Posterior vena cava (tissue), 2 donors: ENCODE data around the gene JPH3. TPM values are rescaled to one million over a fixed set of nuclear protein-coding genes. Genes with fewer than 3 reads are reported as not detected.

Experiments used
- DNase-seq: peaks from one replicate; pipeline ENCODE4 v3.0.0-alpha.2; 2020; ENCODE audit warnings: low spot score
- intact Hi-C, 2 donors: fragments of 100-400 bp; cut with DNase I; formaldehyde crosslinking; loops; one replicate each; pipeline versions ENCODE4 v1.14.1 to v1.14.2; 2022 to 2023
- total RNA-seq, 2 donors: library from RNA; stranded (reverse); fragmentation: NEBNext Ultra II Directional; extraction: Animal tissue kit (Norgen Biotek cat#: 25700); gene quantifications; one replicate each; pipeline ENCODE4 v1.2.1, GENCODE V29; 2021
- donor health status: DM: yes; HTN: yes; CAD: no.
- donor health status: DM: yes; HTN: yes; CAD: no.

Gene JPH3
- total RNA-seq, 2 donors from 2014 or later, result 1.4 to 1.8 TPM

DNA sequence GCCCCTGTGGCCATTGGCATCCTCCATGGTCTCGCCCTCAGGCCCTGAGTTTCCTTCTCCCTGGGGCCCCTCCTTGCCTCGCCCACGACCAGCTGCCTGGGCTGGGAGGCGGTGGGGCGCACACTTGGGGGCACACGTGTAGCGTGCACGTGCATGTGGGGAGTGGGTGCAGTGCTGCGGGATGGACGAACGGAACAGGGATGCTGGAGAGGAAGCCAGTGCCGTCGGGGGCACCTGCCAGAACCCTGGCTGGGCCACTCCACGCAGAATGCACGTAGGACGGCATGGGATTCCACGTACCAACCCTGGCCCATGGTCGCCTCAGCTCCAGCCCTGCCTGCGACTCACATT is 83.1 kb downstream of the JPH3 start:
- no peak for DNase-seq
- intact Hi-C loops, result no loop called here

DNA sequence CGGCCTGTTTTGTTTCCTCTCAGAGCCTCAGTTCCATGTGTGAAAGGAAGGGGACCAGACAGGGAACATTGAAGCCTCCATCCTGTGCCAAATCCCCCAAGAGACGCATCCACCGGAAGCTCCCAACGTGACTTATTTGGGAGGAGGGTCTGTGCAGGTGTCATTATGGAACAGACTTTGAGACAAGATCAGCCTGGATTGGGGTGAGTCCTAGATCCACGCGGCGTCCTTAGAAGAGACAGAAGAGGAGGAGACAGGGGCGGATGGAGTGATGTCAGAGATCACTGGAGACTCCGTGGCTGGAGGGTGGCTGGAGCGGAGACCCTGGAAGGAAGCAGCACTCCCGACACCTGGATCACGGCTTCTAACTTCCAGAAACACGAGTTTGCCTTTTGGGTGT is 83.5 kb downstream of the JPH3 start:
- intact Hi-C loops, result no loop called here
- DNase-seq, result no peak

DNA sequence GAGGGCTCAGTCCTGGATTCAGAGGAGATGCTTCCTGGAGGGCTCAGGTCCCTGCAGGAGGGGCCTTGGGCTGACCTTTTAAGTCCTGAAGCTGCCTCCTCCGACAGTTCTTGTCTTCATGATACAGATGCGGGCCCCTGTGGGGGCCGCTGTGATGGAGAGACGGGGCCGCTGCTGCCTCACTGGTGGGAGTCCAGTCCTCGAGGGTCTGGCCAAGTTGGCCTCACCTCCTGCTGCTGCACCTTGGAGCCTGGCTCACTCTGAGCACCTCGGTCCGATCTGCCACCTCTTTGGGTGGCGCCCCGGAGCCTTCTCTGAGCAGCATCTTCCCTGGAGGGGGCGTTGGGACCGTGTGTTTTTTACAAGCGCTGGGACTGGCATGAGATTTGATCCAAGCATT is 84.4 kb downstream of the JPH3 start:
- intact Hi-C loops, result no loop called here
- DNase-seq, result no peak

DNA sequence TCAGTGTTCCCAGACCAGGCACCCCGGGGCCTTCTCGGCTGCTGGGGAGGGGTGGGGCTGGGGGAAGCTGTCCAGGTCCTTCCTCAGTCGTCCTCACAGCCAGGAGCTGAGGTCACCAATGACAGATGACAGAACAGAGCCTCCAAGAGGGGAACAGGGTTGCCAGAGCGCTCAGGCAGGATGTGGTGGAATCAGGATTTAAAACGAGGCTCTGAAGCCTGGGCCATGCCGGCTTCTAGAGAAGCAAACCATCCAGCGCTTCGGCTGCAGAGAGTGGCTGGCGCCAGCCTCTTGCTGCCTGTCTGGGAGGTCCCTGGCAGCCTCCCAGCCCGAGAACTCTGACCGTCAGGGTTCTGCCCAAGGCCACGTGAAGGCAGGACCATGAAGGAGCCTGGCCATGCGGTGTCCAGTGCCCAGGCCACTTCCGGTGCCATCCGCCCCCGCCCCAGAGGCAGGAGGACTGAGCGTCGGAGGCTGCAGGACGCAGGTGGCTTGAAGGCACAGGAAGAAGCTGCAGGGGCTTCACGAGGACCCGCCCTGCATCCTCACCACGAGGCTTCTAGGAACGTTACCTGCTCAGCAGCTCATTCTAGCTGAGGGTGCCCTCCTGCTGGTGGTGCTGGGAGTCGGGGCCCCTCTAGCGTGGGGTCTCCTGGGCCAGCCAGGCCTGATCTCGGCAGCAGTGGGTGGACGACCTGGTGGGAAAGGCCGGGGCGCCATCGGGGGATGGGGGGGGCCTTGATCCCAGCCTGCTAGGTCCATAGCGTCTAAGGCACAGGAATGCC is 85.0 kb downstream of the JPH3 start:
- intact Hi-C loops, result no loop called here
- DNase-seq, result no peak

DNA sequence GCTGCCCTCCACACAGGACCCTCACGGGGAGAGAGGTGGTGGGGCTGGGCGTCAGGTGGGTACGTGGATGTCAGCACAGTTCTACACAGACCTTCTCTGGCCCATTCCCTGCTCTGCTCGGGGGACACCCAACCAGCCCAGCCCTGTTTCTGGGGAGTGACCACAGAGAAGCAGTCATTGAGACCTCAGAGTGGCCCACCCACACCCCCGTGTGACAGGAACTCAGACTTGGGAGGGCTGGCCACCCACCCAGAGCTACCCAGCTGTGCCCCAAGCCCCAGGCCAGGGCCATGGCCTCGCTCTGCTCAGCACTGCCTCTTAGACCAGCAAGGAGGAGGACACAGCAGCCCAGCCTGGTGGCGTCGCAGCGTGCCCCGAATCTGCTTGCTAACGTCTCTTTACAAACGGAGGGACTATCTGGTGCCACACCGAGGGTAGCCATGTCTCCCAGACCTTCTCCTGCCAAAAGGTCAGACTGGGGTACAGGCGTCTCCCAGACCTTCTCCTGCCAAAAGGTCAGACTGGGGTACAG is 85.8 kb downstream of the JPH3 start:
- no peak for DNase-seq
- intact Hi-C loops, result no loop called here

DNA sequence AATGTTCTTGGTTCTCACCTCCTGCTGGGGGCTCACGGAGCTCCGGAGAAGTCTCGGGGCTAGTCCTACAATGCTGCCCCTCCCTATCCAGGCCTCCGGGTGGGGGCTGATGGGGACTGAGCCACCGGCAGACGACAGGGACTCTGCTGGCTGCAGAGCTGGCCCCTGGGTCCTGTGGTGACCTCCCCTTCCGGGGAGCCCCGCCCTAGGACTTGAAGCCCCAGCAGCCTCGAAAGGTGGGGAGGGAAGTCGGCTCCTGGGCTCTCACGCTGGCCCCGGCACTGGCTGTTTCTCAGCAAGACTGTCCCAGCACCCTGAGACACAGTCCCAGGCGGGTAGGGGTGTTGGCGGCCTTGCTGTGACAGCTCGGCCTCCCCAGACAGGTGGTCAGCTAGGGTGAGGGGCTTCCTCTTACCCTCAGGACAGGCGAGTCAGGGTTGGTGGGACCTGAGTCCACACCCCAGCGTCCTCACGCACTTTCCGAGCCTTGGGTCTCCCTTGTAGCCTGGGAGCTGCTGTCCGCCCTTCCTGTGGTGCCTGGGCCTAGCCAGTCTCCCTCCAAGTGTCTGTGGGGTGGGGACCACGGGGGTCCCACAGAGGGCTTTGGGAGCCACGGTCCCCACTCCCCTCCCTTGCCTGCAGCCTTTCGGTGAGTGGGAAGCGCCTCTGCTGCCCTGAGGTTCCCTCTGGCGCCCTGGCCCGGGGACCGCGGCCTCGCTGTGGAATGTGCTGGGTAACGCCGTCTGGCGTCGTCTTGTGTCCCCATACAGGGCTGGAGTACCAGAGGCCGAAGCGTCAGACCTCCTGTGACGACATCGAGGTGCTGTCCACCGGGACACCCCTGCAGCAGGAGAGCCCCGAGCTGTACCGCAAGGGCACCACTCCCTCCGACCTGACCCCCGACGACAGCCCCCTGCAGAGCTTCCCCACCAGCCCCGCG is 86.8 kb downstream of the JPH3 start:
- intact Hi-C loops, result no loop called here
- no peak for DNase-seq

DNA sequence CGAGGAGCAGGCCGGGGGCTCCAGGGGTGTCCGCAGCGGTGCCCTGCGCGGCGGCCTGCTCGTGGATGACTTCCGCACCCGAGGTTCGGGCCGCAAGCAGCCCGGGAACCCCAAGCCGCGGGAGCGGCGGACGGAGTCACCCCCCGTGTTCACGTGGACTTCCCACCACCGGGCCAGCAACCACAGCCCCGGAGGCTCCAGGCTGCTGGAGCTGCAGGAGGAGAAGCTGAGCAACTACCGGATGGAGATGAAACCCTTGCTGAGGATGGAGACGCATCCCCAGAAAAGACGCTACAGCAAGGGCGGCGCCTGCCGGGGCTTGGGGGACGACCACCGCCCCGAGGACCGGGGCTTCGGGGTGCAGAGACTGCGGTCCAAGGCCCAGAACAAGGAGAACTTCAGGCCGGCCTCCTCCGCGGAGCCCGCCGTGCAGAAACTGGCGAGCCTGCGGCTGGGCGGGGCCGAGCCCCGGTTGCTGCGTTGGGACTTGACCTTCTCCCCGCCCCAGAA is 87.7 kb downstream of the JPH3 start:
- intact Hi-C loops, result no loop called here
- DNase-seq, result no peak

DNA sequence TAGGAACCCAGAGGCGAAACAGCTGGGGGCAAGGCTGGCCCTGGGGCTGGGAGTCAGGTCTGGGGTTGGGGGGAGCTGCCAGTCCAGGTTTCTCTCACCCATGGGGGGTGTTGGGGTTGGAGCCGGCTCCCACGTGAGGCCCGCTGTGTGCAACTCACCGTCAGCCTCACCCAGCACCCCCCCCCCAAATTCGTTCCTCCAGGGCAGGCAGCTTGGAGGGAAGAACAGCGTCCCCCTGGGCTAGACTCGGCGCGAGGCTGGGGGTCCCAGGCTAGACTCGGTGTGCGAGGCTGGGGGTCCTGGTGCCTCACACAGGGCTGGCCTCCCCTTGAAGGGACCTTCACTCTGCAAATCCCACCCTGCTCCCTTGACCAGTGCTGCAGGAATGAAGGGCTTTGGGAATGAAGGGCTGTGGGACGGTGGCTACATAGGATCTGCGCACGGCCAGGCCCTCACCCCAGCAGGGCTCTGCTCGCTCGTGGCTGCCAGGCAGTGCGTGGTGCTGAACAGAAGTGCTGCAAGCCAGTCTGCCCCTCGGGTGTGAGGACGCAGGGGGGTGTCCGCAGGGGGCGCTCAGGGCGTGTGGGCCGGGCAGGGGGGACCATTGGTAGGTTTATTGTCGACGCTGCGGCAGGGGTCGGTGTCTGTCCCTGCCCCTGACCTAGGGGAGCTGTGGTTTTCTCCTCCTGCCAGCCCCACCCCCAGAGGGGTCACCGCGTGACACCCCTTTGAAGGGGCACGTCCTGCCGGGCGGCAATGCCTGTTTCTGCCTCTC is 88.8 kb downstream of the JPH3 start:
- intact Hi-C loops, result no loop called here
- no peak for DNase-seq

DNA sequence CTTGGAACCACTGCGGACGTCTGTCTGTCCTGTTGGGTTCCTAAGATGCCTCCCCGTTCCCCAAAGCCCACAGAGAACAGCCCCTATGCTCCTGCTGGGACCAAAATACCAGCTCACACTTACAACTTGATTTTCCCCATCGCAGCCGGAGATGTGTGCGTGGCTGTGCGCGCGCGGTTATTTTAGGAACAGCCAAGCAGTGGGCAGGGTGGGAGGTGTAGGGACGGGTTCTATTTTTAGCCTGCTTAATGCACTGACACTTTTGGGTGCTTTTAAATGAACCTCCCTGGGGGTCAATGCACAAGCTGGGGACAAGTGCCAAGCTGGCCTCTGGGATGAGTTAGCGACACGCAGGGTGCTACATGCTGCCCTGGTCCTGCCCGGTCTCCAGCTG is 89.4 kb downstream of the JPH3 start:
- DNase-seq, result no peak
- intact Hi-C loops, result no loop called here

DNA sequence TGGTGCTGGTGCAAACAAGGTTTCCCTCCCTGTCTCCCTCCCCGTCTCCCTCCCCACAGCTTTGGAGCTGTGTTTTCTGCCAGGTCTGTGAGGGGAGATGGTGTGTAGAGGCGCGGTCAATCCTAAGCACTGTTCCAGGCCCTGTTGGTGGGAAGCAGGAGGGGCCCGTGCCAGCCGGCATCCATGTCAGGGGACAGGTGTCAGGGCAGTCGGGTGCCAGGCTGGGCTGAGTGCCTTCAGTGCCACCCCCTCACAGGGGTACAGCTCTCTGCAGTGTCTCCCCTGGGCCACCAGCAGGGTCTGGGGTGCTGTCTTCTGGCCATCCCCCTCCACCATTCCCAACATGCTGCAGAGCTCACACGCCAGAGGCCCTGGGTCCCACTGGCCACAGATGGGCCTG is 89.9 kb downstream of the JPH3 start:
- DNase-seq, result no peak
- intact Hi-C loops, result no loop called here

DNA sequence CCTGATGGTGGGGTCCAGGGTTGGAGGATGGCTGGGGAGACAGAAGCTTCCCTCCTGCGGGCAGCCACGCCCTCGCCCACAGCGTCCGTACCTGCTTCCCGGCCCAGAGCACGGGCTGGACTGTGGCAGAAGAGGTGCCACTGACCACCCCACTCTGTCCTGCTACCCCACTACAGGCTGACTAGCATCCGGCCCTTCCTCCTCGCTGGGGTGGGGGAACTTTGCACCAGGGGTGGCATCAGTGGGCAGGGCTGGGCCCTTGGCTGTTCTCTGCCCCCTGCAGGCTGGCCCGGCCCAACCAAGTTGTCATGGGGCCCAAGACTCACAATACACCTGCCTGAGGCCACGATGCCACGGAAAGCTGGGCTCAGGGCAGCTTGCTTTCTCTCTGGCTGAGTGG is 90.4 kb downstream of the JPH3 start:
- intact Hi-C loops, result no loop called here
- DNase-seq, result no peak

DNA sequence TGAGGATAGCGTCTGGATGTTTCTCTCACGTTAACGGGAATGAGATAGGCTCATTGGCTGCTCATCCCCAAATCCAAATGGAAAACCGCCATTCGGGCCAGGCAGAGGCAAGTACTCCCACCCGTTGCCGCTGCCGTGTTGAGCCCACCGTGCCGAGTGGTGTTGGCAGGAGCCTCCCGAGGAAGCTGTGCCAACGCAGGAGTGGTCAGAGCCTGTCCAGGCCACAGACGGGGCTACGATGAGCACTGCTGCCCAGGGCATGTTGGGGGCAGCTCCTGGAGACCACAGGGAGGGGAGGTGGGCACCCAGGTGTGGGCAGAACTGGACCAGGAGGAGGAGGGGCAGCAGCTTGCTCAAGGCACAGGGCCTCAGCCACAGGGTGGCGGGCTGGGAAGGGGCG is 91.5 kb downstream of the JPH3 start:
- DNase-seq, result no peak
- intact Hi-C loops, result no loop called here

DNA sequence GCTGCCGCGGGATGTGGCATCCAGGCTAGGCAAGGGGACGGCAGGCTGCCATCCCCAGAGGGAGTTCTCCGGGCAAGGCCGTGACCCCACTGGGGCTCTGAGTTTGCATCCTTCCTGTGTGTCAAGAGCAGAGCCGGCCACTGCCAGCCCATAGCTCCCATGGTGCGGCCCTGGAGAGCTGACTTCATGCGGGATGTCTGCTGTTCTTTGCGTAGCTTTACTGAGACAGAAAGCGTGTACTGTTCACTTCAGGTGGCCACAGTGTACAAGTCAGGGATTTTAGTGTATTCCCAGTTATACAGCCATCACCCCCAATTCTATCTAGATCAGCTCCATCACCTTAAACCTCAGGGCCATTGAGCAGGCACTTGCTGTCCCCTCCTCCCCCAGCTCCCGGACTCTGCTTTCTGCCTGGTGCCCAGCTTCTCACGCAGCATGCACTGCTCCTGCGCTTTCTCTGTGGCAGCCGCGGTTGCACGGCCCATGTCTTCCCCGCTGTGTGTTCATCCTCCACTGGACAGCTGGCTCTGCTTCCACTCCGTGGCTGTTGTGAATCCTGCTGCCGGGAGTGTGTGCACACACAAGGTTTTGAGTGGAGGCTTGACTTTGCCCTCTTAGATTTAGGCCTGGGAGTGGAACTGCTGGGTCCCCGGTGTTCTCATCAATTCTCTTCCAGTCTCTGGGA is 92.3 kb downstream of the JPH3 start:
- intact Hi-C loops, result no loop called here
- no peak for DNase-seq

DNA sequence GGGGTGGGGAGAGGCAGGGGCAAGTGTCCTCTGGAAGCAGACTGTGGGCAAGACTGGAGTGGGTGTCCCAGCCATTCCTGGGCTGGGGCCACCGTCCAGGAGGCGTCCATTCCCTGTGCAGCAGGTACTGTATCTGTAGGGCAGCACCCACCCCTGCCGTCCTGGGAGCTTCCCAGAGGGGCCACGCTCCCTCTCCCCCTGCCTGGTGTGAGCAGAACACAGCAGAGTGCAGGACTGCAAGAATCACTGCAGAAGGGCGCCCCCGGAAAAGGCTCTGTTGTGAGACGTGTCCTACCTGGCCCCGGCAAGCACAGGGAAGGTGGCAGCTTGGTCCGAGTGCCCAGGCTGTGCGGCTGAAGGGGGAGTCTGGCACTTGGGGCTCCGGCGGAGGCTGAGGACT is 93.2 kb downstream of the JPH3 start:
- intact Hi-C loops, result no loop called here
- DNase-seq, result no peak

DNA sequence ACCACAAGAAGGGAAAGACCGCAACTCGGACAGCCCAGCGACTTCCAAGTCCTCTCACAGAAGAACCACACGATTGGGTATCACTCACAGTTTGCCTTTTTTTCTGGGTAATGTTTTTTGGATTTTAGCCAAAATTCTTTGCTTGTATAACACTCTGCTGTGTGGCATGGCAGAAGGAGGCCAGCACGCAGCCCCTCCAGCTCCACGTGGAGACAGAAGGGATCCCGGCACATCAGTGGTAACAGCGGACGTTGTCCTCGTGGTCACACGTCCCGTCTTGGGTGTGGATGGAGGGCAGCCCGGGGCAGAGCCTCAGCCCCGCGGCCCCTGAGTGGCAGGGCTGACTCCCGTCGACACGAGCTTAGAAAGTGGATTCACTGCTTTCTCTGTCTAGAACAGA is 94.4 kb downstream of the JPH3 start:
- no peak for DNase-seq
- intact Hi-C loops, result no loop called here

DNA sequence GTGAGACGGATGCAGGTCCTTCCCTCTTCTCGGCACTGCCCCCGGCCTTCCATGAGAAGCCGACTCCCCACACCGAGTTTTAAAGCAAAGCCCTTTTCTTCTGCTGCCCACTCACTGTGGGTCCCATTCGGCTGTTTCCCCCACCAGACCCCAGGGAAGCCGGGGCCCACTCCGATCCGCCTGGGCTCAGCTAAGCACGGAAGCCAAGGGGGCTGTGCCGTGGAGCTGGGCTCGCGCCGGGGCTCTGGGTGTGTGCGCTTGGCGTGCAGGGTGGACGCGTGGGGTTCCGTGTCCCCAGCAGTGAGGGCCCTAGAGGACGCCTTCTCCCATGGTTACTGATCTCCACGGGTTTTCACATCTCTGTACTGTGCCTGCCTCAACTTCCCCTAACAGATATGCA is 94.9 kb downstream of the JPH3 start:
- no peak for DNase-seq
- intact Hi-C loops, result no loop called here

DNA sequence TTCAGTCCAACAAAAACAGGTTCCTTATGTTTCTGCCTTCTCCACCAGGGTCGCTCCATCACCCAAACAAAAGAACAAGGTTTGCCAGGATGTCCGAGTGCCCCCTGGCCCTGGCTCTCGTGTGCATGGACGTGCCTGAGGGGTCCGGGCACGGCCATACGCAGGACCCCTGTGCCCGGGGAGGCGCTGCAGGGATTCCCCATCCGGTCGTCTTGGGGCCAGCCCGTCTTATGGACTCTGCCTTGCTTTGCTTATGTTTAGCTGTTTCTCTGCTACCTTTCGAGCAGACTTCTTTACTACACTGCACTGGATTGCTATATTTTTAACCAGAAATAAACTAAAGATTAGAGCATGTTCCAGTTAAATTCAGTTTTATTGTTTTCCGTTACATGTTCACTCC is 95.5 kb downstream of the JPH3 start:
- DNase-seq, result no peak
- intact Hi-C loops, result no loop called here

DNA sequence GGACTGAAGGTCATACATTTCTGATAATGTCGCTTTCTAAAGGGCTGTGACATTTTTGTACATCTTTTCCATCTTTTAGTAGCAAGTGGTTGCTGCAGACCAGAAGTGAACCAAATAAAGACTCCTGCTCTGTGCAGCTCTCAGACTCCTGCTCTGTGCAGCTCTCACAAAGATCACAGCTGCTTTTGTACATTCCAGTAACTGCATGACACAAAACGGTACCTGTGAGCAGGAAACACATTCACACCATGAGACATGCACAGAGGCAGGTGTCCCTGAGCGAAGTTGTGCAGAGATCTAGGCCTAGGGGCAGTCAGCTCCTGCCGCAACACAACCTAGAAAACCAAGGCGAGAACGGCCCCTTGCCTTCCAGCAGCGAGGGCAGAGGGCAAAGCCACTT is 95.9 kb downstream of the JPH3 start:
- no peak for DNase-seq
- intact Hi-C loops, result no loop called here

DNA sequence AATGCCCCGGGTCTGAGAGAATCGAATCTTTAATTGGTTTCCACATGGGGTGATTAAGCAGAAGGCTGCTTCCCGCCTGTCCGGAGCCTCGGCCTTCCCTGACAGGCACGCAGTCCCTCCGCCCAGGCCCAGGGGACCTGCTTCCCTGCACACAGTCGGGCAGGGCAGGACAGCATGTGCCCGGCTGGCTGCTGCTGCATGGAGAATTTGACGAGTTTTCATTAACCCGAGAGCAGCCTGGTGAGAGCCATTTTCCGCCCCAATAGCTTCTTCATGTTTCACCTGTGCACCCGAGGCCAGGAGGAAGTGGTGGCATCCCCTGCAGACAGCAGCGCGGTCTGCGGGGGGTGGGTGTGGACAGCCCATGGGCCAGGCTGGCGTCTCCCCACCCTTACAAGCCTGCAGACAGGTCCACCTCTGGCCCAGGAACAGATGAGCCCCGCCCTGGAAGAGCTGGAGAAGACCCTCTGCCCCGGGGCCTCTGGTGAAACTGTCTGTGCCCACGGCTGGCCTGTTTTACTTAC is 96.4 kb downstream of the JPH3 start:
- intact Hi-C loops, result no loop called here
- DNase-seq, result no peak
